ENCODE measurements around the gene SYT8. TPM values are rescaled to one million over a fixed set of nuclear protein-coding genes. Genes with fewer than 3 reads are reported as not detected.
"Not testable (repeated sequence)": the region's sequence is repeated elsewhere in the genome, so short reads cannot be mapped to it uniquely, and the experiment has no call there.

Gene SYT8
- total RNA-seq, 2 donors from 2014 or later: 1.7 to 4.1 TPM

DNA sequence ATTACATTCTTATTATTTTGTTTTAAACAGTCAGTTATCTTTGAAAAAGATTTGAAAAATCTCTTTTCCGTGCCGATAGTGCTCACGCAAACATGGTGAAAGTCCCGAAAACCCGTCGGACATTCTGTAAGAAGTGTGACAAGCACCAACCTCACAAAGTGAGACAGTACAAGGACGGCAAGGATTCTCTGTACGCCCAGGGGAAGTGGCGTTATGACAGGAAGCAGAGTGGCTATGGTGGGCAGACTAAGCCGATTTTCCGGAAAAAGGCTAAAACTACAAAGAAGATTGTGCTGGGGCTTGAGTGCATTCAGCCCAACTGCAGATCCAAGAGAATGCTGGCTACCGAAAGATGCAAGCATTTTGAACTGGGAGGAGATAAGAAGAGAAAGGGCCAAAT is 42.3 kb upstream of the SYT8 start:
- Histone ChIP-seq H3K4me1 (replicated peaks) (no peaks in the 10 kb centered on the region), H3K9me3 (no peaks in the 10 kb centered on the region), H3K4me3 (no peak overlapping the region), H3K27me3 (replicated peaks; ENCODE audit: insufficient read depth) (no peaks in the 10 kb centered on the region), H3K27ac (no peak overlapping the region), H3K36me3 (no peaks in the 10 kb centered on the region)
- 76% methylated on average over 12 of the region's 12 CpGs for WGBS
- TF ChIP-seq POLR2AphosphoS5 (IDR thresholded peaks at IDR 0.05) (no peak), POLR2A (IDR thresholded peaks at IDR 0.05) (no peak)
- TF ChIP-seq, protein P1, sequence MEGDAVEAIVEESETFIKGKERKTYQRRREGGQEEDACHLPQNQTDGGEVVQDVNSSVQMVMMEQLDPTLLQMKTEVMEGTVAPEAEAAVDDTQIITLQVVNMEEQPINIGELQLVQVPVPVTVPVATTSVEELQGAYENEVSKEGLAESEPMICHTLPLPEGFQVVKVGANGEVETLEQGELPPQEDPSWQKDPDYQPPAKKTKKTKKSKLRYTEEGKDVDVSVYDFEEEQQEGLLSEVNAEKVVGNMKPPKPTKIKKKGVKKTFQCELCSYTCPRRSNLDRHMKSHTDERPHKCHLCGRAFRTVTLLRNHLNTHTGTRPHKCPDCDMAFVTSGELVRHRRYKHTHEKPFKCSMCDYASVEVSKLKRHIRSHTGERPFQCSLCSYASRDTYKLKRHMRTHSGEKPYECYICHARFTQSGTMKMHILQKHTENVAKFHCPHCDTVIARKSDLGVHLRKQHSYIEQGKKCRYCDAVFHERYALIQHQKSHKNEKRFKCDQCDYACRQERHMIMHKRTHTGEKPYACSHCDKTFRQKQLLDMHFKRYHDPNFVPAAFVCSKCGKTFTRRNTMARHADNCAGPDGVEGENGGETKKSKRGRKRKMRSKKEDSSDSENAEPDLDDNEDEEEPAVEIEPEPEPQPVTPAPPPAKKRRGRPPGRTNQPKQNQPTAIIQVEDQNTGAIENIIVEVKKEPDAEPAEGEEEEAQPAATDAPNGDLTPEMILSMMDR (IDR thresholded peaks at IDR 0.05): no peak
- no peak for DNase-seq (ENCODE audit: low spot score)
- intact Hi-C loops (cut with DNase I): no loop called here

DNA sequence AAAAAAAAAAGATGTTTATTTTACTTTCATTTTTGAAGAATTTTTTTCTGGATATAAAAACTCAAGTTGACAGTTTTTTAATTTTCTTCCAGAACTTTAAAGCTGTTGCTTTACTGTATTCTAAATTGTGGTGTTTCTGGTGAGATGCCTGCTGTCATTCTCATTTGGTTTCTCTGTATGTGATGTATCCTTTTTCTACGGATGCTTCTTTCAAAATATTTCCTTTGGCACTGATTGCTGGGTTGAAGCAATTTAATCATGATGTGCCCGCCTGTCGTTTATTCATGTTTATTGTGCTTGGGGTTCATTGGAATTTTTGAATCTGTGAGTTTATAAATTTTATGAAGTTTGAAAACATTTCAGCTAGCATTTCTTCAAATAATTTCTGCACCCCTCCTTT is 41.7 kb upstream of the SYT8 start:
- DNase-seq (ENCODE audit: low spot score): no peak

DNA sequence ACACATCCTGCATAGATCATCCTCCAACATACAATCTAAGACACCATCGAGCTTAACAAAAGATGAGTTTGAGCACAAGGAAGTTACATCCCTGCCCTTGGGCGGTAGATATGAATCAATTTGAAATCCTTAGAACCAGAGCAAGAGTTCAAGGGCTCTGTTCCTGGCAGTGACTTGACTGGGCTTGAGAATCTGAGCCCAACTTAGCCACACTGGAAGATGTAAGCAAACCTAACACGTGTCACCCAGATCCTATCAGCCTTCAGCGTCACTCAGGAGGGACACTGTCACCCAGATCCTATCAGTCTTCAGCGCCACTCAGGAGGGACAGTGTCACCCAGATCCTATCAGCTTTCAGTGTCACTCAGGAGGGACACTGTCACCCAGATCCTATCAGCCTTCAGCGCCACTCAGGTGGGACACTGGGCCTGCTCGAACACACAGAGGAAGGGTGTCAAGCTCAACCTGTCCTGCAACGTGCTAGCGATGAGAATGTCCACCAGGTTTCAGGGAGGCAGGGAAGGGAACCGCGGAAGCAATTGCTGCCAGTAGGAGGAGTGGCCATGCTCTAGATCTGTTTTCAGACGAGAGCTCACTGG is 38.3 kb upstream of the SYT8 start:
- no peak for DNase-seq (ENCODE audit: low spot score)
- TF ChIP-seq POLR2AphosphoS5 (IDR thresholded peaks at IDR 0.05) (no peak), POLR2A (IDR thresholded peaks at IDR 0.05) (no peak)
- TF ChIP-seq, protein P1 (IDR thresholded peaks at IDR 0.05): peak in 1 of 4 experiments; percentile 22
- Histone ChIP-seq H3K4me1 (replicated peaks) (no peaks in the 10 kb centered on the region), H3K27me3 (replicated peaks; ENCODE audit: insufficient read depth) (no peaks in the 10 kb centered on the region), H3K4me3 (no peak overlapping the region), H3K27ac (no peak overlapping the region), H3K9me3 (no peaks in the 10 kb centered on the region), H3K36me3 (no peaks in the 10 kb centered on the region)
- intact Hi-C loops (cut with DNase I): no loop called here
- WGBS: 35% methylated on average over 12 of the region's 12 CpGs

More for the DNA sequence above, 41.7 kb upstream of the SYT8 start:
- TF ChIP-seq POLR2AphosphoS5 (IDR thresholded peaks at IDR 0.05) (no peak), POLR2A (IDR thresholded peaks at IDR 0.05) (no peak)
- TF ChIP-seq, protein P1 (IDR thresholded peaks at IDR 0.05): no peak
- Histone ChIP-seq H3K27ac (no peak overlapping the region), H3K36me3 (no peaks in the 10 kb centered on the region), H3K27me3 (replicated peaks; ENCODE audit: insufficient read depth) (no peaks in the 10 kb centered on the region), H3K4me1 (replicated peaks) (no peaks in the 10 kb centered on the region), H3K9me3 (no peaks in the 10 kb centered on the region), H3K4me3 (no peak overlapping the region)
- WGBS: 26% methylated on average over 3 of the region's 3 CpGs
- intact Hi-C loops (cut with DNase I): no loop called here

DNA sequence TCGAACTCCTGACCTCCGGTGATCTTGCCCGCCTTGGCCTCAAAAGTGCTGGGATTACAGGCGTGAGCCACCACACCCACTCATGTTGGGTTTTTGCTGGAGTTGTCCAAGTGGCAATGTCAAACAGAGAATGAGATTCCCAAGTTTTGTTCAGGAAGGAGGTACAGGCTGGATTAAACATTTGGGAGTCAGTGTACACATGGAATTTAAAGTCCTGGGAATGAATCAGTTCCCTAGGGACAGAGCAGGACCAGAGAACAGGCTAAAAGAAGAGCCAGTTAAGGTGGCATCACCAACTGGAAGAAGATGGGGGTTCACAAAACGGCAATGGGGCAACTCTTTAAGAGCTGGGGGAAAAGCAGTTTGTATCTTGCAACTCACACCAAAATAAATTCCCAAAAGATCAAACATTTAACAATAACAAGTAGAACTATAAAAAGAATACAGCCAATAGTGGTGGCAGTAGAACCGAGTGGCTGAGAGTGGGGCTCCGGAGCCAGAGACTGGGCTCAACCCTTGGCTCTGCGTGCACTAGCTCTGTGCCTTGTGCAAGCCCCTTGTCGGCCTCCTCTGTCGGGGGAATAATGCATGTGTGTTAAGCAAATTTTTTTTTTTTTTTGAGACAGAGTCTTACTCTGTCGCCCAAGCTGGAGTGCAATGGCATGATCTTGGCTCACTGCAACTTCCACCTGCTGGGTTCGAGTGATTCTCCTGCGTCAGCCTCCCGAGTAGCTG is 37.2 kb upstream of the SYT8 start:
- intact Hi-C loops (cut with DNase I): no loop called here
- Histone ChIP-seq H3K27ac (no peak overlapping the region), H3K27me3 (replicated peaks; ENCODE audit: insufficient read depth) (no peaks in the 10 kb centered on the region), H3K4me3 (no peak overlapping the region), H3K9me3 (no peaks in the 10 kb centered on the region), H3K36me3 (no peaks in the 10 kb centered on the region), H3K4me1 (replicated peaks) (no peaks in the 10 kb centered on the region)
- TF ChIP-seq POLR2AphosphoS5 (IDR thresholded peaks at IDR 0.05) (no peak), POLR2A (IDR thresholded peaks at IDR 0.05) (no peak)
- TF ChIP-seq, protein P1 (IDR thresholded peaks at IDR 0.05): no peak
- no peak for DNase-seq (ENCODE audit: low spot score)
- WGBS: 92% methylated on average over 14 of the region's 14 CpGs

DNA sequence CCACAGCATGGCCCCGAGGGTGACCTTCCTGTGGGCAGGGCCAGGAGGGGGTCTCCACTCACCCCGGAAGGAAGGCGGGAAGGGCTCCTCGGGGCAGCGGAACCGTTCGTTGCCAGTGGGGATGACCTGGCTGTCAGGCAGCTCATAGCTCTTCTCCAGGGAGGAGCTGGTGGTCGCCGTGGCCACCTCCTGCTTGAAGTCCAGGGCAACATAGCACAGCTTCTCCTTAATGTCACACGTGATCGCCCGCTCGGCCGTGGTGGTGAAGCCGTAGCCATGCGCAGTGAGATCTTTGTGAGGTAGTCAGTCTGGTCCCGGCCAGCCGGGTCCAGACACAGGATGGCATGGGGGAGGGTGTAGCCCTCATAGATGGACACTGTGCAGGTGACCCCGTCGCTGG is 31.5 kb upstream of the SYT8 start:
- DNase-seq (ENCODE audit: low spot score): no peak
- Histone ChIP-seq H3K36me3 (no peaks in the 10 kb centered on the region), H3K27ac (no peak overlapping the region), H3K27me3 (replicated peaks; ENCODE audit: insufficient read depth) (no peaks in the 10 kb centered on the region), H3K4me3 (no peak overlapping the region), H3K9me3 (no peaks in the 10 kb centered on the region), H3K4me1 (replicated peaks) (no peaks in the 10 kb centered on the region)
- intact Hi-C loops (cut with DNase I): no loop called here
- TF ChIP-seq, protein P1 (IDR thresholded peaks at IDR 0.05): no peak
- TF ChIP-seq POLR2A (IDR thresholded peaks at IDR 0.05) (no peak), POLR2AphosphoS5 (IDR thresholded peaks at IDR 0.05) (no peak)
- 96% methylated on average over 20 of the region's 20 CpGs for WGBS

DNA sequence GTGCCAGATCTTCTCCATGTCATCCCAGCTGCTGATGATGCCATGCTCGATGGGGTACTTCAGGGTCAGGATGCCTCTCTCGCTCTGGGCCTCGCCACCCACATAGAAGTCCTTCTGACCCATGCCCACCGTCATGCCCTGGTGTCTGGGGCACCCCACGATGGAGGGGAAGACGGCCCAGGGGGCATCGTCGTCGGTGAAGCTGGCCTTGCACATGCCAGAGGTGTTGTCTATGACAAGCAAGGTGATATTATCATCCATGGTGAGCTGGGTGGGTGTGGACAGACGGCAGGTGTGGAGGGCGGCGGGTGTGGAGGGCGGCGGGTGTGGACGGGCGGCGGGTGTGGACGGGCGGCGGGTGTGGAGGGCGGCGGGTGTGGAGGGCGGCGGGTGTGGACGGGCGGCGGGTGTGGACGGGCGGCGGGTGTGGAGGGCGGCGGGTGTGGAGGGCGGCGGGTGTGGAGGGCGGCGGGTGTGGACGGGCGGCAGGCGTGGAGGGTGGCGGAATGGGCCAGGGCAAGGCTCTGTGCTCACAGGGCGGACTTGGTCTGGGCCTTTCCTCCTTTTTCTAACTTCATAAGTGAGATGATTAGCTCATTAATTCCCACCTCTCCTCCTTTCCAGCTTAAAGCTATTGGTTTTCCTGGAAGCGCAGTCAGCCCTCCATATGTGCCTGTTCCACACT is 30.8 kb upstream of the SYT8 start:
- H3K4me1 ChIP-seq (replicated peaks); H3K9me3 ChIP-seq; DNase-seq (ENCODE audit: low spot score); intact Hi-C loops (cut with DNase I); H3K4me3 ChIP-seq; H3K36me3 ChIP-seq; H3K27ac ChIP-seq; H3K27me3 ChIP-seq (replicated peaks; ENCODE audit: insufficient read depth): not testable (repeated sequence)
- 95% methylated on average over 41 of the region's 42 CpGs for WGBS

Measured in prostate gland (tissue), 2 donors.